A673 (cell line): ENCODE data around the gene GOLPH3. TPM values are rescaled to one million over a fixed set of nuclear protein-coding genes. Genes with fewer than 3 reads are reported as not detected.
"Not testable (repeated sequence)": the region's sequence is repeated elsewhere in the genome, so short reads cannot be mapped to it uniquely, and the experiment has no call there.

ENCODE experiments used
- BruUV-seq: library from RNA; stranded (reverse); fragments of 400-500 nt; replicated peaks from 2 replicates; lab custom pipeline; 2021; lab: Mats Ljungman, UMichigan
- CTCF ChIA-PET: fragments of 300-600 bp; sonication (Branson Sonifier 250); formaldehyde crosslinking; loops from one replicate; lab custom pipeline; 2022; ENCODE audit warnings: antibody characterized with exemption; lab: Charles Lee
- POLR2A ChIA-PET: fragments of 300-600 bp; sonication (Branson Sonifier 250); formaldehyde crosslinking; loops from one replicate; lab custom pipeline; 2022; ENCODE audit warnings: antibody characterized with exemption; ENCODE audit not compliant: low non-redundant PET; lab: Charles Lee
- DNase-seq: peaks from one replicate; pipeline ENCODE4 v3.0.0-alpha.2; 2015; ENCODE audit warnings: low spot score
- H3K27ac ChIP-seq: fragments of 200-600 bp; sonication (generic); 2 replicates; pipeline ENCODE4 v1.5.1; 2016; ENCODE audit warnings: mixed run types, low read depth, mild to moderate bottlenecking, mixed read lengths, antibody characterized with exemption, low read length; ENCODE audit not compliant: poor library complexity, severe bottlenecking
- H3K27me3 ChIP-seq: fragments of 200-600 bp; sonication (generic); replicated peaks from 2 replicates; pipeline ENCODE4 v1.6.1; 2017; ENCODE audit warnings: mixed run types, low read depth, mild to moderate bottlenecking, mixed read lengths, antibody characterized with exemption, low read length; ENCODE audit not compliant: insufficient read depth, poor library complexity
- H3K36me3 ChIP-seq: fragments of 200-600 bp; sonication (generic); 2 replicates; pipeline ENCODE4 v1.6.1; 2016; ENCODE audit warnings: mixed run types, mild to moderate bottlenecking, mixed read lengths, antibody characterized with exemption, low read length; ENCODE audit not compliant: insufficient read depth, poor library complexity, severe bottlenecking
- H3K4me1 ChIP-seq: fragments of 200-600 bp; sonication (generic); 2 replicates; pipeline ENCODE4 v1.6.1; 2017; ENCODE audit warnings: mixed run types, mild to moderate bottlenecking, mixed read lengths, antibody characterized with exemption, low read length; ENCODE audit not compliant: insufficient read depth, poor library complexity, severe bottlenecking
- H3K4me3 ChIP-seq: fragments of 200-600 bp; sonication (generic); 2 replicates; pipeline ENCODE4 v1.5.1; 2016; ENCODE audit warnings: low read depth, mixed run types, mild to moderate bottlenecking, mixed read lengths, low read length; ENCODE audit not compliant: poor library complexity, severe bottlenecking
- H3K9me3 ChIP-seq: fragments of 200-600 bp; sonication (generic); 2 replicates; pipeline ENCODE4 v1.6.1; 2016; ENCODE audit warnings: mixed run types, low read depth, mild to moderate bottlenecking, mixed read lengths, antibody characterized with exemption, low read length; ENCODE audit not compliant: poor library complexity, severe bottlenecking
- EZH2 ChIP-seq: fragments of 200-600 bp; sonication (generic); IDR thresholded peaks from 2 replicates; pipeline ENCODE4 v1.6.1; 2017; ENCODE audit warnings: borderline replicate concordance, low read depth, mild to moderate bottlenecking, mixed read lengths, antibody characterized with exemption, low read length; ENCODE audit not compliant: poor library complexity, severe bottlenecking
- intact Hi-C: fragments of 100-400 bp; cut with micrococcal nuclease; formaldehyde crosslinking; loops from one replicate; pipeline ENCODE4 v1.10.0; 2022; ENCODE audit not compliant: unreplicated experiment
- total RNA-seq: library from RNA; stranded (reverse); gene quantifications from 2 replicates; pipeline ENCODE4 v1.2.3, GENCODE V29; 2021
- TF ChIP-seq, protein P1 (sequence below): fragments of 300-800, 200-600 bp; sonication (generic); conservative IDR thresholded peaks from 2 replicates; pipeline ENCODE4 v1.5.1; 2017; ENCODE audit warnings: low read depth, mild to moderate bottlenecking, antibody characterized with exemption, low read length, moderate library complexity, mixed read lengths

The GOLPH3 gene
- total RNA-seq, 1 experiment from 2014 or later, result 64.6 TPM

DNA sequence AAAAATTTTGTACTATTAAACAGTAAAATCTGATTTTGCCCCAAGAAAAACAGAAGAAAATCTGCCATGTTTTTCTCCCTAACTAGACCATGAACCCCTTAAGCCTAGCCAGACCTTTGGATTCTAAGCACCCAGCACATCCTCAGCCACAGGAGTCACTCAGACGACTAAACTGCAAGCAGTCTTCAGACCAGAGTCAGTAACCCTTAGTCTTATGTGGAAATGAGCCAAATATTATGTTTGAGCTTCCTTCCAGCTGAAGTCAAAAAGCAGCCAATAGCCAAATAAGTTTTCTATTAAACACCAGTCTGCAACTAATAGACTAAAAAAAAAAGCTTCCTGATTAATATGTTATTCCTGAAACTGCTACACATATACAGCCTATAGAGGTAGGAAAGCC lies 47.4 kb downstream of the GOLPH3 start:
- H3K27ac ChIP-seq, result no peak overlapping the region
- no peaks in the 10 kb centered on the region for H3K27me3 ChIP-seq
- ChIA-PET POLR2A (no interaction called here), CTCF (no interaction called here)
- TF ChIP-seq, protein P1, sequence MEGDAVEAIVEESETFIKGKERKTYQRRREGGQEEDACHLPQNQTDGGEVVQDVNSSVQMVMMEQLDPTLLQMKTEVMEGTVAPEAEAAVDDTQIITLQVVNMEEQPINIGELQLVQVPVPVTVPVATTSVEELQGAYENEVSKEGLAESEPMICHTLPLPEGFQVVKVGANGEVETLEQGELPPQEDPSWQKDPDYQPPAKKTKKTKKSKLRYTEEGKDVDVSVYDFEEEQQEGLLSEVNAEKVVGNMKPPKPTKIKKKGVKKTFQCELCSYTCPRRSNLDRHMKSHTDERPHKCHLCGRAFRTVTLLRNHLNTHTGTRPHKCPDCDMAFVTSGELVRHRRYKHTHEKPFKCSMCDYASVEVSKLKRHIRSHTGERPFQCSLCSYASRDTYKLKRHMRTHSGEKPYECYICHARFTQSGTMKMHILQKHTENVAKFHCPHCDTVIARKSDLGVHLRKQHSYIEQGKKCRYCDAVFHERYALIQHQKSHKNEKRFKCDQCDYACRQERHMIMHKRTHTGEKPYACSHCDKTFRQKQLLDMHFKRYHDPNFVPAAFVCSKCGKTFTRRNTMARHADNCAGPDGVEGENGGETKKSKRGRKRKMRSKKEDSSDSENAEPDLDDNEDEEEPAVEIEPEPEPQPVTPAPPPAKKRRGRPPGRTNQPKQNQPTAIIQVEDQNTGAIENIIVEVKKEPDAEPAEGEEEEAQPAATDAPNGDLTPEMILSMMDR, result no peak
- no peak for TF ChIP-seq EZH2
- intact Hi-C loops, result no loop called here
- BruUV-seq, result no TSS peak
- DNase-seq, result no peak
- H3K36me3 ChIP-seq, result peaks cover 22% of the 10 kb centered on the region
- H3K4me1 ChIP-seq, result peaks cover 44% of the 10 kb centered on the region
- H3K4me3 ChIP-seq, result no peak overlapping the region
- H3K9me3 ChIP-seq, result no peaks in the 10 kb centered on the region

DNA sequence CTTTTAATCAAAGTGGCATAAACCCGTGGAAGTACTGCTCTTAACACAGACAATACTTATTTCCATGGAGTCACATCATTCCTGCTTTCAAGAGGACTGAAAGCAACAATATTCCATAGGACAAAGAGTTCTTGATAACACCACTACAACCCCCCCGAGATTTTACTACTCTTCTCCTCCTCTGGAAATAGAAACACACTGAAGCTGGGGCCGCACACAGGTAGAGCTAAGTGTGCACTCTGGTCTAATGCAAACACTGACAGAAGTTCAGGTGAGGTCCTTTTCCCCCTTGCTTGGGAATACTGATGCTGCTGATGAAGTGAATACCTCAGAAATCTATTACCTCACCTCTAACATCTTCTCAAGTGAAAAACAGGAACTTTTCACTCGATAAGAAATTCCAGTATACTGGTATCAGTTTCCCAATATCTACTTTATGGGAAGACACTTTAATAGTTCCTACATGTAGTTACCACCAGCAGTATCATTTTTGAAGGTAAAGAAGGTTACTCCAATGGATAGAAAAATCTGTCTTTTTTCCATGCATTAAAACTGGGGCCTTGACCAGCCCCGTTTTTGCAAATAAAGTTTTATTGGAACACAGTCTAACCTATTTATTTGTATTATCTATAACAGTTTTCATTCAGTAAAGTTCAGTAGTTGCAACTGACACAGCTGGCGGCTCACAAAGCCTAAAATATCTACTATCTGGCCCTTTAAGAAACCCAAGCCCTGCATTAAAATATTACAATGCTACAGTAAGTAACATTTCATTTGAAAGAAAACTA lies 50.0 kb downstream of the GOLPH3 start:
- Histone ChIP-seq H3K4me1 (peaks cover 34% of the 10 kb centered on the region), H3K36me3 (peaks cover 34% of the 10 kb centered on the region), H3K9me3 (no peaks in the 10 kb centered on the region), H3K27me3 (no peaks in the 10 kb centered on the region), H3K27ac (peak overlapping the region; percentile 44), H3K4me3 (no peak overlapping the region)
- BruUV-seq, result no TSS peak
- DNase-seq, result no peak
- intact Hi-C loops, result loop anchor here (5.0 kb wide), 1 partner anchor 48 kb away; the partner anchor contains the start of gene GOLPH3
- POLR2A ChIA-PET, result no interaction called here
- CTCF ChIA-PET, result no interaction called here
- TF ChIP-seq, protein P1, result no peak
- TF ChIP-seq EZH2, result no peak

DNA sequence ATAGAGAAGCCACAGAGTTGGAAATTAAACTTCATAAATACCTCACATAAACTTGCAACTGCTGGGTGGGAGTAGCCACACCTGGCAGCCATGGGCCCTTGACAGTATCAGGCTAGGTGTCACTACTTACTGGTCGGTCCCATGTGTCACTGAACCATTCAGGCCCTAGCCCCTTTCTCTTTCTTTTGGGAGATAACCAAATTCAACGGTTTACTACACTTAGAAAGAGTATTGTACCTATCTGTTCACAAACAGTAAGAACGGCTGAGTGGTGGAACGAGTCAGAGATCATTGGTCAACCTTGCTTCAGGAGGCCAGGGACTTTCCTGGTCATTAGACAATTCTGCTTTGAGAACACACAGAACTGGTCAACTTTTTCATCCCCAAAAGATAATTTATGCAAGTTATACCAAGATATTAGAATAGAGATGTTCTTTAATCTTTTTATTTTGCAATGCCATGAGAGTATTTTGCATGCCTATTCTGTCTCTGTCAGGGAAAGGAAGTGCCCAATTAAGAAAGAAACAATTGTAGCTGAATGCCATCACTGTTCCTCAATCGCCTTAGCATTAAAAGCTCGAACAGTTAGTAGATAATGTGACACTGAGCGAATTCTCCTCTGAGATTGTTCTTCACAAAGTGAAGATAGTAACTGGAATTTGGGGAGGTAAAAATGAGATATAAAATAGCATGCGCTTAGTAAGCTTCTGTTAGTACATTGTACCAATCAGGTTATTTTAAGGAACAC lies 50.9 kb downstream of the GOLPH3 start:
- peaks cover 34% of the 10 kb centered on the region for H3K36me3 ChIP-seq
- no peak overlapping the region for H3K4me3 ChIP-seq
- intact Hi-C loops, result loop anchor here (5.0 kb wide), 1 partner anchor 49 kb away; the partner anchor contains the start of gene GOLPH3
- BruUV-seq, result no TSS peak
- no peaks in the 10 kb centered on the region for H3K27me3 ChIP-seq
- peaks cover 34% of the 10 kb centered on the region for H3K4me1 ChIP-seq
- peak; percentile 74 for DNase-seq
- peak overlapping the region; percentile 44 for H3K27ac ChIP-seq
- TF ChIP-seq, protein P1, result no peak
- TF ChIP-seq EZH2, result no peak
- POLR2A ChIA-PET, result no interaction called here
- CTCF ChIA-PET, result no interaction called here
- no peaks in the 10 kb centered on the region for H3K9me3 ChIP-seq

DNA sequence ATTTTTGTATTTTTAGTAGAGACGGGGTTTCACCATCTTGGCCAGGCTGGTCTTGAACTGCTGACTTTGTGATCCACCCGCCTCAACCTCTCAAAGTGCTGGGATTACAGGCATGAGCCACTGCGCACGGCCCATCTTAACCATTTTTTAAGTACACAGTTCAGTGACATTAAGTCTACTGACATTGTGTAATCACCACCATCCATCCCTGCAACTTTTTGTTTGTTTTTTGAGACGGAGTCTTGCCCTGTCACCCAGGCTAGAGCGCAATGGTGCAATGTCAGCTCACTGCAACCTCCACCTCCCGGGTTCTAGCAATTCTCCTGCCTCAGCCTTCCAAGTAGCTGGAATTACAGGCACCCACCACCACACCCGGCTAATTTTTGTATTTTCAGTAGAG lies 55.2 kb downstream of the GOLPH3 start:
- DNase-seq, POLR2A ChIA-PET, BruUV-seq, H3K9me3 ChIP-seq, H3K27ac ChIP-seq, CTCF ChIA-PET, intact Hi-C loops, H3K4me3 ChIP-seq, H3K27me3 ChIP-seq: not testable (repeated sequence)
- peaks cover 14% of the 10 kb centered on the region for H3K36me3 ChIP-seq
- peaks cover 12% of the 10 kb centered on the region for H3K4me1 ChIP-seq
